Hepatocyte (in vitro differentiated cells): ENCODE data around the gene TRIM29. TPM values are rescaled to one million over a fixed set of nuclear protein-coding genes. Genes with fewer than 3 reads are reported as not detected.
A peak's percentile ranks its signal among the peaks of the same experiment; 100 is the strongest.

Source experiments
- DNase-seq: peaks from one replicate; pipeline ENCODE4 v3.0.0-alpha.2; 2016; ENCODE audit warnings: low spot score
- H2AFZ ChIP-seq: fragments of 200-600 bp; sonication (generic); 2 replicates; pipeline ENCODE4 v1.6.0; 2016; ENCODE audit warnings: antibody characterized with exemption, mild to moderate bottlenecking
- H3K27ac ChIP-seq: fragments of 200-600 bp; sonication (generic); 2 replicates; pipeline ENCODE4 v1.5.1; 2016; ENCODE audit warnings: mild to moderate bottlenecking
- H3K27me3 ChIP-seq: fragments of 200-600 bp; sonication (generic); 2 replicates; pipeline ENCODE4 v1.6.1; 2016
- H3K36me3 ChIP-seq: fragments of 200-600 bp; sonication (generic); replicated peaks from 2 replicates; pipeline ENCODE4 v1.5.1; 2016; ENCODE audit warnings: low read depth; ENCODE audit not compliant: insufficient read depth
- H3K4me1 ChIP-seq: fragments of 200-600 bp; sonication (generic); 2 replicates; pipeline ENCODE4 v1.5.1; 2016; ENCODE audit warnings: mild to moderate bottlenecking, moderate library complexity; ENCODE audit not compliant: insufficient read depth
- H3K4me2 ChIP-seq: fragments of 200-600 bp; sonication (generic); 2 replicates; pipeline ENCODE4 v1.6.0; 2016
- H3K4me3 ChIP-seq: fragments of 200-600 bp; sonication (generic); 2 replicates; pipeline ENCODE4 v1.5.1; 2016; ENCODE audit warnings: mild to moderate bottlenecking
- H3K79me2 ChIP-seq: fragments of 200-600 bp; sonication (generic); 2 replicates; pipeline ENCODE4 v1.6.0; 2017; ENCODE audit warnings: mild to moderate bottlenecking
- H3K9me2 ChIP-seq: fragments of 200-600 bp; sonication (generic); replicated peaks from 2 replicates; pipeline ENCODE4 v1.6.0; 2017; ENCODE audit warnings: mild to moderate bottlenecking; ENCODE audit not compliant: insufficient read depth
- H3K9me3 ChIP-seq: fragments of 200-600 bp; sonication (generic); 2 replicates; pipeline ENCODE4 v1.5.1; 2016; ENCODE audit warnings: low read depth, mild to moderate bottlenecking
- H4K20me1 ChIP-seq: fragments of 200-600 bp; sonication (generic); 2 replicates; pipeline ENCODE4 v1.6.0; 2016; ENCODE audit warnings: mild to moderate bottlenecking; ENCODE audit not compliant: insufficient read depth, poor library complexity, severe bottlenecking
- EZH2 ChIP-seq: fragments of 200-600 bp; sonication (generic); IDR thresholded peaks from 2 replicates; pipeline ENCODE4 v1.6.1; 2016; ENCODE audit warnings: antibody characterized with exemption, mild to moderate bottlenecking, borderline replicate concordance
- EZH2phosphoT487 ChIP-seq: fragments of 200-600 bp; sonication (generic); IDR thresholded peaks from one replicate; pipeline ENCODE4 v1.6.1; 2018; ENCODE audit warnings: antibody characterized with exemption, mild to moderate bottlenecking, low read depth, moderate library complexity; ENCODE audit not compliant: unreplicated experiment, severe bottlenecking
- WGBS: methylation state at CpG from one replicate; pipeline ENCODE4 v1.1.6; 2016; ENCODE audit warnings: low lambda C conversion rate; ENCODE audit errors: missing lambda C conversion rate; 5-methylcytosine and 5-hydroxymethylcytosine counted together
- polyA plus RNA-seq: library from polyadenylated mRNA; unstranded; fragments of >200 nt; fragmentation: Nextera tagmentation; extraction: Ambion mirVana; gene quantifications from 2 replicates; pipeline ENCODE4 v1.2.1, GENCODE V29; 2016
- total RNA-seq: library from RNA; depleted of rRNA; stranded (reverse); fragments of >200 nt; gene quantifications from 2 replicates; pipeline ENCODE4 v1.2.3, GENCODE V29; 2014
- TF ChIP-seq, protein P1 (sequence below): fragments of 200-600 bp; sonication (generic); IDR thresholded peaks from 2 replicates; pipeline ENCODE4 v1.5.1; 2016; ENCODE audit warnings: antibody characterized with exemption, mild to moderate bottlenecking; ENCODE audit not compliant: poor library complexity

TRIM29 gene
- total and polyA plus RNA-seq, 2 experiments from 2014 or later = 7.7 to 8.5 TPM

DNA sequence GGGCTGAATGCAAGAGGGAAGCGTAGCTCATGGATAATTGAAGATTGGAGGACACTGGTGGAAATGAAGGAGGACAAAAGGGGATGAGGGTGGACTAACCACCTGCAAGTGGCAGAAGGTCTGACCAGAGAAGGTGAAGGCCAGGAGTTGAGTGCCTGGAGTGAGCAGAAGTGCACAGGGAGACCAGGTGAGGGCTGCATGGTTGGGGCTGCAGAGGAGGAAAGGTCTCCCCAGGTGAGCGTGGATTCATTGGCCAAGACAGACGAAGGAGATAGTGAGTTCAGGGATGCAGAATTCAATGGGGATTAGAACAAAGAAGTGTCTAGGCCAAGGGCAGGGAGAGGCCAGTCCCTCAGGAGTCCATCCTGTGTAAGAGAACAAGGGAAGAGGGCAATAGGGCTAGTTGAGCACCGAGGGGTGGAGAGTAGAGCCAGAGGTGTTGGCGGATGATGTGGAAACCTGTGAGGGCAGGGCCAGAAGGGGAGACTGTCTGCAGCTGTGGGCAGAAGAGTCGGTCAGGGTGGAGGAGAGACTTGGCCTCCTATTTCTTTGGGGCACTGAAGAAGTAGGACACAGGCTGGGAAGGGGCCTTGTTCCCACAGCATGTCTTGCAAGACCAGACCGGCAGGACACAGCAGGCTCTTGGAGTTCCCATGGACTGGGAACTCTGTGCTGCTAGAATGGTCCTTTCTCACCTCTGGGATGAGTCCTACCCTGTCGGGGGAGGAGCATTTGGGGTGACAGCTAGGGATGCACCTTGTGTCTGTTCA is 6.7 kb downstream of the TRIM29 start:
- Histone ChIP-seq H4K20me1 (no peaks in the 10 kb centered on the region), H3K27me3 (no peaks in the 10 kb centered on the region), H3K9me3 (no peaks in the 10 kb centered on the region), H3K4me3 (no peak overlapping the region), H3K36me3 (no peaks in the 10 kb centered on the region), H3K27ac (no peak overlapping the region), H3K9me2 (no peaks in the 10 kb centered on the region), H2AFZ (no peak overlapping the region), H3K4me1 (peaks cover 15% of the 10 kb centered on the region), H3K79me2 (no peaks in the 10 kb centered on the region), H3K4me2 (no peak overlapping the region)
- WGBS = 92% methylated on average over 8 of the region's 8 CpGs
- no peak for DNase-seq
- TF ChIP-seq, protein P1, sequence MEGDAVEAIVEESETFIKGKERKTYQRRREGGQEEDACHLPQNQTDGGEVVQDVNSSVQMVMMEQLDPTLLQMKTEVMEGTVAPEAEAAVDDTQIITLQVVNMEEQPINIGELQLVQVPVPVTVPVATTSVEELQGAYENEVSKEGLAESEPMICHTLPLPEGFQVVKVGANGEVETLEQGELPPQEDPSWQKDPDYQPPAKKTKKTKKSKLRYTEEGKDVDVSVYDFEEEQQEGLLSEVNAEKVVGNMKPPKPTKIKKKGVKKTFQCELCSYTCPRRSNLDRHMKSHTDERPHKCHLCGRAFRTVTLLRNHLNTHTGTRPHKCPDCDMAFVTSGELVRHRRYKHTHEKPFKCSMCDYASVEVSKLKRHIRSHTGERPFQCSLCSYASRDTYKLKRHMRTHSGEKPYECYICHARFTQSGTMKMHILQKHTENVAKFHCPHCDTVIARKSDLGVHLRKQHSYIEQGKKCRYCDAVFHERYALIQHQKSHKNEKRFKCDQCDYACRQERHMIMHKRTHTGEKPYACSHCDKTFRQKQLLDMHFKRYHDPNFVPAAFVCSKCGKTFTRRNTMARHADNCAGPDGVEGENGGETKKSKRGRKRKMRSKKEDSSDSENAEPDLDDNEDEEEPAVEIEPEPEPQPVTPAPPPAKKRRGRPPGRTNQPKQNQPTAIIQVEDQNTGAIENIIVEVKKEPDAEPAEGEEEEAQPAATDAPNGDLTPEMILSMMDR = no peak
- no peak for TF ChIP-seq EZH2phosphoT487
- no peak for TF ChIP-seq EZH2

DNA sequence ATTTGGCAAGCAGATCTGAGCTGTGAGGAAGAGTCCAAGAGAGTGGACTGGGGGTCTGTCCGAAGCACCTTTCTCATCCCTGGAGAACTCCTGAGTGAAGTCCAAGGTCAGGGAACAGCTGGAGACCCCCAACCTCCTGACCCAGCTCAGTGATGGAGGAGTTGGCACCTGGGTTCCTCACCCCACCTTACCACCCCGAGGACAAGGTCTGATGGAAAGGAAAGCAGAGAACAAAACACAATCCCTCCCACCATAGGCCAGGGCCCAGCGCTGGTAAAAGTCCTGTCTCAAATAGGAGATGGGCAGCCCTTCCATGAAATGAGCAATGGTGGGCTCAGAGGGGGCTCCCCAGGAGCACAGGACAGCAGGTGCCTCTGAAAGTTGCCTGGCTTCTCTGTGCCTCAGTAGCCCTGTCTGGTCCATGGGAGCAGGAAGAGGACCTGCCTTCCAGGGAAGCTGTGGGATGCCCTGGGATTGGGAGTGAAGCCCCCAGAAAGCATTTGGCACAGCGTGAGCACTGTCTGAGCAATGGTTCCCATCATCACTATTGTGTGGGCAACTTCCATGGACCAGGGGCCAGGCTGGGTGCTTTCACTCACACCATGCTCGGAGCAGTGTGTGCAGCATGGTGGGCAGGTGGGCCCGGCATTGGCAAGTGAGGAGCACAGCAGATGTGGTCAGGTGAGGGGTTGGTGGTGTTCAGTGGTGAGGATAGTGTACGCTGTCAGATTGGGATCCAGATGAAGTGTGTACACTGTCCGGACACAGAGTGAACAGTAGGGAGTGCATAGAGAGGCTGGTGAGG is 7.5 kb downstream of the TRIM29 start:
- Histone ChIP-seq H3K9me3 (no peaks in the 10 kb centered on the region), H3K4me1 (peaks cover 15% of the 10 kb centered on the region), H4K20me1 (no peaks in the 10 kb centered on the region), H3K36me3 (no peaks in the 10 kb centered on the region), H3K27me3 (no peaks in the 10 kb centered on the region), H3K4me2 (no peak overlapping the region), H3K27ac (no peak overlapping the region), H3K79me2 (no peaks in the 10 kb centered on the region), H2AFZ (no peak overlapping the region), H3K9me2 (no peaks in the 10 kb centered on the region), H3K4me3 (no peak overlapping the region)
- 95% methylated on average over 8 of the region's 8 CpGs for WGBS
- TF ChIP-seq EZH2phosphoT487 (no peak), EZH2 (no peak)
- TF ChIP-seq, protein P1 = no peak
- no peak for DNase-seq

DNA sequence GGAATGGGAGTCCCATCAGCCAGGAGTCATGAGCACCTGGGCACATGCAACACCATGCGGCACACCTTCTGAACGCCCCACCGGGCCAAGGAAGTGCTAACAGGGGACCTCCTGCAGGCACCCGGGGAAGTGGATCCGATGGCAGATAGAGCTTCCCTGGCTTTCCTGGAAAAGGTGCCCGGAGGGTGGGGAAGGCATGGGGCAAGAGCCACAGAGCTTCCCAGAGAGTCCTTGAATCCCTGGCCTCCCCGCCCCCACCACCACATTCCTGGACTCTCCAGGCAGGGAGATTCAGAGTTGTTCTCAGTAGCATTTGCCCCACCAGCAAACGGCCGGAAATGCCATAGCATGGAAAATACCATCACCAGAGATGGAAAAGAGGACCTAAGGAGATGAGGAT is 8.3 kb downstream of the TRIM29 start:
- Histone ChIP-seq H3K4me2 (no peak overlapping the region), H3K27me3 (no peaks in the 10 kb centered on the region), H3K27ac (peak overlapping the region; percentile 83), H3K79me2 (no peaks in the 10 kb centered on the region), H3K4me1 (peaks cover 15% of the 10 kb centered on the region), H3K36me3 (no peaks in the 10 kb centered on the region), H3K9me3 (no peaks in the 10 kb centered on the region), H3K9me2 (no peaks in the 10 kb centered on the region), H3K4me3 (no peak overlapping the region), H4K20me1 (no peaks in the 10 kb centered on the region), H2AFZ (no peak overlapping the region)
- no peak for DNase-seq
- TF ChIP-seq EZH2phosphoT487 (no peak), EZH2 (no peak)
- TF ChIP-seq, protein P1 = no peak
- 84% methylated on average over 9 of the region's 9 CpGs for WGBS
